Effector CD8-positive, alpha-beta T cell (primary cell): ENCODE results near the gene KANK4.

Experiments used
- DNase-seq: peaks from one replicate; lab custom pipeline; 2025; lab: John Stamatoyannopoulos, UW

The KANK4 gene

GRCh38 chr1:62304975-62305374 is 14.3 kb downstream of the KANK4 start:
- DNase-seq = no peak

GRCh38 chr1:62304515-62304914 is 14.7 kb downstream of the KANK4 start:
- no peak for DNase-seq

DNA sequence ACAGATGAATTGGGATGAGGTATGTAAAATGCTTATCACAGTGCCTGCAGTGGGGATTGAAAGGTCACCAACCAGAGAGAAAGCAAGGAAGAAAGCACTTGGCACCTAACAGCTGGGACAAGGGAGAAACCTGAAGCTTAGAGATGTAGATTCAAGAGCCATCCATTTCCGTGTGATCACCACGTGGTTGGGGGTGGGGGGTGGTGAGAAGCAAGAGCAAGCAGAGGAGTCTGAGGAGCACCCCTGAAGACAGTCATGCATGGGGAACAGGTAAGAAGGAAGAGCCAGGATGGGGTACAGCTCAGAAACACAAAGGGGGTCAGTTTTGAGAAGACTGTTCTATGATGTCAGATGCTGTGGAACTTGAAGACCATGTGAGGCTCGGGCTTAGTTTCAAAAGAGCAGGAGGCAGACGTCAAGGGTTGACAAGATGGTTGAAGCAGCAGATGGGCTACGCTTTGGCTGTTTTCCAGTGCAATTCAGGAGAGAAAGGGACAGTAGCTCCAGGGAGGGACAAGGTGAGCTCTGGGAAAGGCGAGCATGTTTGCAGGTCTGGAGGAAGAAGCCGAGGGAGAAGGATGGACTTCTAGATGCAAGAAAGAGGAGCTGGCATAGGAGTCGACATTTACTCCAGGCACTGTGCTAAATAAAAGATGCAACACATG is 17.4 kb downstream of the KANK4 start:
- DNase-seq = no peak

DNA sequence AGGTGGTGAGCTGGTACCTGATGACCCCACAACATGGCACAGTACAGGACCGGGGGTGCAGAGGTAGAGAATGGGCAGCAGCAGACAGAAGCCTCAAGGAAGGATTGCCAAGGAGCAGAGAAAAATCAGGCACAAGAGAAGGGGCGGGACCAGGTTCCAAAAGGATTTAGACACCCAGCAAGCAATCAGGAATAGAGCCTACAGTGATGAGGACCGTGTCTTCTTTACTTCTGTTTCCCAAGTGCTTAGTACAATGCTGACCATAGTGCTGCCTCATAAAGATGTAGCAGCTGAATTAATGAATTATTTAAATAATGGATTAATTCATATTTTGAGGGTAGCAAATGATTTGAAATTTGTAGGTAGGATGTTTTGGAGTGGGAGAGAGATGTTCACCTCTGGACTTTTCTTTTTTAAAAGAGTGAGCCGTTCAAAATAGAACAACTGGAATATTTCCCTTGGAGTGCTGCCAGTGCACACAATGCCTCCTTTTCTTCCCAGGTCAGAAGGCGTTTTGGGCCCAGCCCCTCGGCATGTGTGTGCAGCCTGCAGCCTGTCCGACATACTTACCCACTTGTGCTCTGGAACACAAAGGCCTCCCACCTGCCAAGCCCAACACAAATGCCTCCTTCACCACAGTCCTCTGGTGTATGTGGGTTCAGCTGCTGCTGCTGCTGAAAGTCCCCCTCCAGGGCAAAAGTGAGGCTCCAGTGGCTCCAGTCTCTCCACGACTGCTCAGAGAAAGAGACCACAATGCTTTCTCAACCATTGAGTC is 19.6 kb downstream of the KANK4 start:
- DNase-seq = no peak

DNA sequence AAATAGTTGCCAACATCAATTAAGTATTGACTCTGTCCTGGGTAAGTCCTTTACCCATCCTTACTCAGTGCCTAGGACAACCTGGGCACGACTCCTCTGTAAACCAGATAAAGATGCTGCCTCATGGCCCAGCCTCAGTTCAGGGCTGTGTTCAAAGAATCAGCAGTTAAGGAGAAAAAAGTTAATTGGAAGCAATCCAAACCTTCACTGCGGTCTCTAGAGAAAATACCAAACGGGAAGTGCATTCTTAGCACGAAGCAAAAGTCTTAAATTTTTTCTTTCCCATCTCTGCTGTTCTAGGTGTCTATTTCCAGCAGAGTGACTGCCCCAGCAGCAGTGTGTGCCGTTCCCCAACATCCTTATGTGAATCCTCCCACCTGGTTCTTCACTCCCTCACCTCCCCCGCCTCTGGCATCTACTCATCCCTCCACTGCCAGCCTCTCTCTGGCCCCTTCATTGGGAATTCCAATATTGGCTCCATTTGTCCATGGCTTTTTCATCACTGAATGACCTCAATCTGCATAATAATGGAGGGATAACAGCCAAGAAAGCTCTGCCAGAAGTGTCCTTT is 23.2 kb downstream of the KANK4 start:
- no peak for DNase-seq

DNA sequence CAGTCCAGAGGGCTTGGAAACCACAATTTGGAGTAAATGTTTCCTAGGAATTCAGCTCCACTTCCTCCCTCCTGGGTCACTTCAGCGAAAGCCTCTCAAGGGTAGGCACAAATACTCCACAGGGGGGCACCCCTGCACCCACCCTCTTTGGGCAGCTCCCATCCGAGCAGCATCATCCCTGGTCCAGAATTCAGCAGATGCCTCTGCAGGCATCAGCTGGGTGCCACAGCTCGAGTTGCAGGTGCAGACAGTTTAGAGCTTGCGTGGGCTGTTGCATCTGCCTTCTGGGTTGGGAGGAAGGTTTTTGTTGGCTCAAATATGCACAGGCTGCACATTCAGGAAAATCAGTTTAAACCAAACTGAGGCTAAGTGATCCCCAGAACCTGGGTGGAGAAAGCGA is 25.0 kb downstream of the KANK4 start:
- DNase-seq = no peak

DNA sequence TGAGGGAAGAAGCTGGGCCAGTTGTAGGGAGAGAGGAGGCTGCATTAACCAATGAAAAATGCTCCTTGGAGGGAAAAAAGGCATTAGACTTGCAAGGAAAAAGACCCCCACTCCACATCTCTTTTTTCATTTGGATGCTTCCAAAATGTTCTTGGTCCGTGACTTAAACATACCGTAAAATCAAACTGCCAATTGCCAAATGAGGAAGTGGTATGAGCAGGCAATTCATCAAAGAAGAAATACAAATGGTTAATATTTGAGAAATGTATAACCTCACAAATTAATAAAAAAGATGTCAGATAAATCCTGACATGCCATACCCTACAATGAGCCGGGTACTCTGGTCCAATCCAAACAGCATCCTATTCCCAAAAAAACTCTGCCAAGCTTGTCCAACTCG is 30.6 kb downstream of the KANK4 start:
- no peak for DNase-seq

GRCh38 chr1:62288224-62288623 is 31.0 kb downstream of the KANK4 start:
- no peak for DNase-seq

GRCh38 chr1:62286786-62287224 is 32.4 kb downstream of the KANK4 start:
- DNase-seq = no peak

DNA sequence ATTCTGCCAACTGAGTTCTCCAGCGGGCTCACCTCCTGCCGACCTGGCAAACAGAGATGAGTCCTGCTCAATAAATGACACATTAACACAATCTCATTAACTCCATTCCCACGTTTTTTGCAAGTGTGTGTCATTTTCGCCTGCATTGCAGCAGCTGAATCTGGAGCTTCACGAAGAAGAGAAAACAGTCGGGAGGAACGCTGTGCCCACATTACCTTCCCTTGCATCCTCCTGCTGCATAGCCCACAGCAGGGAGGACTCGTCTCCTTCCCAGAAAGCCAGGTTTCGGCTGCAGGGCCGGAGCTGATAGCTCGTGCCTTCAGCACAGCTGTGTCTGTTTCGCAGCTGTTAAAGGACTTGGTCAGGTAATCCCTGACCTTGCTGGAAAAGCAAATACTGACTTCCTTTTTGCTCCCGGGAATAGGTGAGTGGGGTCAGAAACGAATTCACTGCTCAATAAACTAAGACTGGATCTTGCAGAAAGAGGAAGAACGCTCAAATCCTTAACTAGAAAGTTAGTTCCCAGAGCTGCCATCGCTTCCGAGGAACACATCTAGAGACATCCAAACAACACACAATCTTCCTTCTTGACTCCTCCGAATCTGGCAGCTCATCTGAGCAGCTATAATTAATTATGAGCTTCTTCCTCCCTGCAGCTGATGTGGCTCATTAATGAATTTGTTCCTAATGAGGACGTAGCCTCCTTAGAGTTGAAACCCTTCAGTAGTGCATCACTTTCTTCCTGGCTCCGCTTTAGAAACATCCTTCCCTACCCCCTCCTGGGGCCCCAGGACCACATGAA is 33.0 kb downstream of the KANK4 start:
- DNase-seq = no peak

DNA sequence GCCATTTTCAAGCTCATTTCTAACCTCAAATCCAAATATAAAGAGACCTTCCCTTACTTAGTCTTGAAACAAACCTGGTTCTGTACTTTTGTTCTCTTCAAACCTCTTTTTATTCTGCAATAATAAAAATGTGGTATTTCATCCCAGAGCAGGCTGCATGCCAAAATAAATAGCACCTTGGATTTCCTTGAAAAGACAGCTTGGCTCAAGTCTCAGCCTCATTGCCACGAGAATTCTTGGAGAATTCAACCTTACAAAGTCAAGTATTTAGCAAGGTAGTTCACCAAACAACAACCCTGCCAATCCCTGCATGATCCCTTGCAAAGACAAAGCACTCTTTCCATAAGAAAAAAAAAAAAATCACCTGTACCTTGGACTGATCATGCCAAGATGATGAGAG is 33.8 kb downstream of the KANK4 start:
- DNase-seq = no peak

DNA sequence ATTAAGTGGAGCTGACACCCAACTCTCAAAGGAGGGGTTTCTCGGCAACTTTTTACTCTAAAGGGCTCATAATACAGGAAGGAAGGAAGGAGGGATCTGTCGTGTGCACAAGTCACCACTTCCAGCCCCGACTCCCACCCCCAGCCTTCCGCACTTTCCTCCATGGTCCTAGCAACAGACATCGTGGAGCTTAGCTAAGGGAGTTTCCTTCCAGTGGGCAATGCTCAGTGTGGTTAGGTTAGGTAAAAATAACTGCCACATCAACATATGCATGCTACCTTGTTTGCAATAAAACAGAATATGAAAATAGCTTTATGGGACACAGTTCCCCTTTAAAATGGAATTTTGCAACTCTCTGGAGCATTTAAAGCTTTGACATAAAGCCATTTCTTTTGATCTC is 35.2 kb downstream of the KANK4 start:
- no peak for DNase-seq

GRCh38 chr1:62282909-62283755 is 36.1 kb downstream of the KANK4 start:
- DNase-seq = no peak

DNA sequence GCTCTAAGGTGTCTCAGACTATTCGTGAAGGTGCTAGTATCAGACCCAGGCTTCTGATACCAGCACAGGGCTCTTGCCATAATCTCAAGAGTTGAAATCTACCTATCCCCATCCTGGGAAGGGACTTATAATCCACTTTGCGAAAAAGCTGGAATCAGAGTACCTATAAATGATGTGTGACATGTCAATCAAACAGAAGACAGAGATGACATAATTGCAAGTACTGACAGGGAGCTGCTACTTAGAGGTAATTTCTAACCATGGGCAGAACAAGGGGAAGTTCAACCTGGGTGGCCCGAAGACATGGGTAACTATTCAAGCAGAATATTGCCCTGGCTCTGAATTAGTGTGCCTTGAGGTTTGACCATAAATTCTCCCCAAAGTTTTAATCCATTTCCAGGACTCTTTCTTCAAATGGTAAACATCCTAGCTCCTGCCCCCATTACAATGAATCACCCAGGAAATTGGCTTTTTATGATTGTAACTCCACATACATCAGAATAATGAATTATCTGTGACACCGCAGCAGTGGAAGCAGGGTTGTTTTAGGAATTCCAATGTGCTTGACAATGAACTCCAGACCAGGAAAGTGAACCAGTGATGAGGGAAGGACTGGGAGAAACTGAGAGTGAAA is 37.2 kb downstream of the KANK4 start:
- no peak for DNase-seq

DNA sequence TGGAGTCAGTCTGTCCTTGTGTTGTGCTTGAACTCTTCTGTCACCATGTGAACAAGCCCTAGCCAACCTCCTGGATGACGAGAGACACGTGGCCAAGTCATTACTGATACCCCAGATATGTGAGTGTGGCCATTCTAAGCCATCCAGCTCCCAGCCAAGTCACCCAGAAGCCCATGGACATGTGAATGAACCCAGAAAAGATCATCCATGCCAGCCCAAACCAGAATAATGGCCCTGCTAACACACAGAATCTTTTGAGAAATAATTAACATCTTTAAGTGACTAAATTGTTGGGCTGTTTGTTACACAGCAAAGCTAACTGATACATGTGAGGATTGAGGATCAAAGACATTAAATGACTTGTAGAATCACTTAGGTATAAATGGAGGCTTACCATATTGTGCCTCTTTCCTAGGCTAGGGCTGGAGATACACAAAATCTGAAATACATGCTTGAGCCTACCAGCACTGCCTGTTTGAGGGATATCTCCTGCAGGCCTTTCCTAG is 38.2 kb downstream of the KANK4 start:
- no peak for DNase-seq

GRCh38 chr1:62280150-62280549 is 39.1 kb downstream of the KANK4 start:
- no peak for DNase-seq

- no peak for DNase-seq
Observed at GRCh38 chr1:62276791-62277190, 42.4 kb downstream of the KANK4 start.

- DNase-seq = no peak
Observed at GRCh38 chr1:62274496-62275485, 44.4 kb downstream of the KANK4 start.

- no peak for DNase-seq
Observed at GRCh38 chr1:62273953-62274352, 45.3 kb downstream of the KANK4 start.
